Keratinocyte (primary cell): ENCODE measurements around the gene CALR3.
"Not testable (repeated sequence)": the region's sequence is repeated elsewhere in the genome, so short reads cannot be mapped to it uniquely, and the experiment has no call there.

ENCODE experiments used
- CTCF ChIP-seq, 3 experiments: IDR thresholded peaks in 1 of 3; conservative IDR thresholded peaks in 1 of 3; optimal IDR thresholded peaks in 1 of 3; 2 replicates in 2 of 3; 3 replicates in 1 of 3; pipeline versions ENCODE3 to v1.5.1; 2011; ENCODE audit warnings: low read length in 3 of 3, mild to moderate bottlenecking in 3 of 3, moderate library complexity in 2 of 3, control low read depth in 1 of 3, inconsistent platforms in 1 of 3; ENCODE audit not compliant: insufficient read depth in 2 of 3; ENCODE audit errors: extremely low read depth in 1 of 3
- EZH2 ChIP-seq: IDR thresholded peaks from one replicate; pipeline ENCODE4 v1.6.1; 2012; ENCODE audit warnings: inconsistent platforms, mild to moderate bottlenecking, low read length, moderate library complexity

GRCh38 chr19:16486476-16486875, 9.5 kb downstream of the CALR3 start:
- TF ChIP-seq CTCF (optimal IDR thresholded peaks at IDR 0.05 in 1 of 3, IDR thresholded peaks at IDR 0.05 in 1 of 3, conservative IDR thresholded peaks at IDR 0.05 in 1 of 3; ENCODE audit: extremely low read depth in 1 of 3, insufficient read depth in 2 of 3, low read length in 3 of 3); EZH2: not testable (repeated sequence)
